Left ventricle myocardium inferior (tissue), 1 donor: ENCODE results near the gene SPATS2L. TPM values are rescaled to one million over a fixed set of nuclear protein-coding genes. Genes with fewer than 3 reads are reported as not detected.

Source experiments
- DNase-seq: peaks from one replicate; pipeline ENCODE4 v3.0.0-alpha.2; 2020
- H3K27ac ChIP-seq: fragments of 200-600 bp; replicated peaks from 2 replicates; pipeline ENCODE4 v1.8.0; 2021
- H3K27me3 ChIP-seq: fragments of 200-600 bp; 2 replicates; pipeline ENCODE4 v1.8.0; 2021; ENCODE audit warnings: low read depth
- H3K36me3 ChIP-seq: fragments of 200-600 bp; 2 replicates; pipeline ENCODE4 v1.8.0; 2021
- H3K4me1 ChIP-seq: fragments of 200-600 bp; 2 replicates; pipeline ENCODE4 v1.8.0; 2021
- H3K4me3 ChIP-seq: fragments of 200-600 bp; 2 replicates; pipeline ENCODE4 v1.8.0; 2021; ENCODE audit warnings: mild to moderate bottlenecking, moderate library complexity
- H3K9me3 ChIP-seq: fragments of 200-600 bp; replicated peaks from 2 replicates; pipeline ENCODE4 v1.8.0; 2021
- intact Hi-C: fragments of 100-400 bp; cut with micrococcal nuclease; formaldehyde crosslinking; loops from one replicate; pipeline ENCODE4 v1.11.0; 2022
- total RNA-seq: library from RNA; stranded (reverse); fragmentation: NEBNext Ultra II Directional; extraction: Animal tissue kit (Norgen Biotek cat#: 25700); gene quantifications from one replicate; pipeline ENCODE4 v1.2.1, GENCODE V29; 2021
- TF ChIP-seq, protein P1 (sequence below): fragments of 200-600 bp; IDR thresholded peaks from 2 replicates; pipeline ENCODE4 v1.8.0; 2021; ENCODE audit warnings: antibody characterized with exemption, mild to moderate bottlenecking, borderline replicate concordance
- donor health status: DM: no; HTN: yes; CAD: no; lungs with severe emphysema.

SPATS2L gene
- total RNA-seq, 1 donor from 2014 or later = 54.9 TPM

DNA sequence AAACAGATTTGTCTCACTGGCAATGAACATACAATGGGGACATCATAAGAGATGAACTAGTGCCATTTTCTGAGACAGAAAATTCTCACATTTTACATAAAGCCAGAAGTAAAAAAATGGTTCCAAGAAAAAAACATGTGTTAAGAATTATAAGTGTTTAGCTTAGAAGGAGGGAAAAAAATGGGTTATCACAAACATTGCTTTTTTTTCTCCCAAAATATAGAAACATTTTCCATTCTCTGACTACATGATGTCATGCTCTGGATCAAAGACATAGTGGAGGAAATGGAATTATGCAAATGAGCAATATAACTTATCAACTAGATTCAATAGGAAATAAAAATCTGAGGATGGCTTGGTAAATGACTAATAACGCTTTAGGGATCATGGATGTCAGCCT is 49.8 kb downstream of the SPATS2L start:
- intact Hi-C loops = no loop called here
- no peak for DNase-seq
- no peaks in the 10 kb centered on the region for H3K27me3 ChIP-seq
- H3K9me3 ChIP-seq = no peaks in the 10 kb centered on the region
- TF ChIP-seq, protein P1, sequence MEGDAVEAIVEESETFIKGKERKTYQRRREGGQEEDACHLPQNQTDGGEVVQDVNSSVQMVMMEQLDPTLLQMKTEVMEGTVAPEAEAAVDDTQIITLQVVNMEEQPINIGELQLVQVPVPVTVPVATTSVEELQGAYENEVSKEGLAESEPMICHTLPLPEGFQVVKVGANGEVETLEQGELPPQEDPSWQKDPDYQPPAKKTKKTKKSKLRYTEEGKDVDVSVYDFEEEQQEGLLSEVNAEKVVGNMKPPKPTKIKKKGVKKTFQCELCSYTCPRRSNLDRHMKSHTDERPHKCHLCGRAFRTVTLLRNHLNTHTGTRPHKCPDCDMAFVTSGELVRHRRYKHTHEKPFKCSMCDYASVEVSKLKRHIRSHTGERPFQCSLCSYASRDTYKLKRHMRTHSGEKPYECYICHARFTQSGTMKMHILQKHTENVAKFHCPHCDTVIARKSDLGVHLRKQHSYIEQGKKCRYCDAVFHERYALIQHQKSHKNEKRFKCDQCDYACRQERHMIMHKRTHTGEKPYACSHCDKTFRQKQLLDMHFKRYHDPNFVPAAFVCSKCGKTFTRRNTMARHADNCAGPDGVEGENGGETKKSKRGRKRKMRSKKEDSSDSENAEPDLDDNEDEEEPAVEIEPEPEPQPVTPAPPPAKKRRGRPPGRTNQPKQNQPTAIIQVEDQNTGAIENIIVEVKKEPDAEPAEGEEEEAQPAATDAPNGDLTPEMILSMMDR = no peak
- no peaks in the 10 kb centered on the region for H3K36me3 ChIP-seq
- H3K4me3 ChIP-seq = no peak overlapping the region
- H3K27ac ChIP-seq = no peak overlapping the region
- peaks cover 71% of the 10 kb centered on the region for H3K4me1 ChIP-seq

- H3K4me3 ChIP-seq = no peak overlapping the region
- TF ChIP-seq, protein P1 = no peak
- intact Hi-C loops = no loop called here
- no peaks in the 10 kb centered on the region for H3K36me3 ChIP-seq
- peaks cover 66% of the 10 kb centered on the region for H3K4me1 ChIP-seq
- H3K27me3 ChIP-seq = no peaks in the 10 kb centered on the region
- DNase-seq = no peak
- peak overlapping the region; percentile 1 for H3K27ac ChIP-seq
- H3K9me3 ChIP-seq = no peaks in the 10 kb centered on the region
Observed at GRCh38 chr2:200356857-200357384, 50.4 kb downstream of the SPATS2L start.

- no peaks in the 10 kb centered on the region for H3K36me3 ChIP-seq
- H3K27ac ChIP-seq = peak overlapping the region; percentile 13
- TF ChIP-seq, protein P1 = no peak
- intact Hi-C loops = no loop called here
- H3K27me3 ChIP-seq = no peaks in the 10 kb centered on the region
- H3K4me3 ChIP-seq = no peak overlapping the region
- H3K9me3 ChIP-seq = no peaks in the 10 kb centered on the region
- DNase-seq = no peak
- peaks cover 56% of the 10 kb centered on the region for H3K4me1 ChIP-seq
Observed at GRCh38 chr2:200357845-200358244, 51.4 kb downstream of the SPATS2L start.

GRCh38 chr2:200359552-200359951 is 53.1 kb downstream of the SPATS2L start:
- no peaks in the 10 kb centered on the region for H3K9me3 ChIP-seq
- peaks cover 47% of the 10 kb centered on the region for H3K4me1 ChIP-seq
- H3K36me3 ChIP-seq = no peaks in the 10 kb centered on the region
- intact Hi-C loops = no loop called here
- TF ChIP-seq, protein P1 = no peak
- no peak for DNase-seq
- H3K27me3 ChIP-seq = no peaks in the 10 kb centered on the region
- no peak overlapping the region for H3K27ac ChIP-seq
- no peak overlapping the region for H3K4me3 ChIP-seq

DNA sequence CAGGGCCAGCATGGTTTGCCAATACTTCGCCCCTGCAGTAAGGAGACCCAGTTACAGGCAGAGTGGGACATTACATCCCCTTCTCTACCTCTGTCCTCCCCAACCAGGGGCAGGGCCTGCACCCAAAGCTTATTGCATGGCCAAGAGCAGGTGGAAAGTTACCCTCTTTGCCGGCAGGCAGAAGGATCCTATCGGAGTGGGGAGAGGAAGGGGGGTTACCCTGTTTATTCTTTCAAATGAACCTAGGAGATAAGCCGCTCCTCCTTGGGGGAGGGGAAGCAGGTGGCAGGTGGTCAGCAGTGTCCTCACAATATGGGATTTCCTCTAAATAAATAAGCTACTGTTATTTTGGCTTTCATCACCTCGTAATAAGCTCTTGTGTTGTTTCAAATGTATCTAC is 53.9 kb downstream of the SPATS2L start:
- Histone ChIP-seq H3K27me3 (no peaks in the 10 kb centered on the region), H3K4me3 (no peak overlapping the region), H3K9me3 (no peaks in the 10 kb centered on the region), H3K36me3 (no peaks in the 10 kb centered on the region), H3K27ac (no peak overlapping the region), H3K4me1 (peaks cover 53% of the 10 kb centered on the region)
- intact Hi-C loops = no loop called here
- no peak for DNase-seq
- TF ChIP-seq, protein P1 = no peak
